Urinary bladder (tissue), 4 donors: Measurements from ENCODE around the gene SPATA46. TPM values are rescaled to one million over a fixed set of nuclear protein-coding genes. Genes with fewer than 3 reads are reported as not detected.

Source experiments
- DNase-seq: peaks from one replicate; pipeline ENCODE4 v3.0.0-alpha.2; 2015; ENCODE audit errors: extremely low spot score
- H3K27ac ChIP-seq: one replicate; pipeline ENCODE4 v1.5.1; 2013; ENCODE audit warnings: low read depth, mild to moderate bottlenecking, moderate library complexity
- H3K36me3 ChIP-seq: one replicate; pipeline ENCODE4 v1.6.1; 2013; ENCODE audit warnings: mild to moderate bottlenecking, moderate library complexity; ENCODE audit not compliant: insufficient read depth
- H3K4me1 ChIP-seq: one replicate; pipeline ENCODE4 v1.6.1; 2013; ENCODE audit warnings: mild to moderate bottlenecking, moderate library complexity; ENCODE audit not compliant: insufficient read depth
- H3K4me3 ChIP-seq: one replicate; pipeline ENCODE4 v1.5.1; 2013; ENCODE audit warnings: low read depth, low read length
- WGBS: extraction: QIAGEN DNeasy Blood & Tissue Kit; methylation state at CpG from one replicate; pipeline ENCODE4 v1.1.7; 2013; 5-methylcytosine and 5-hydroxymethylcytosine counted together
- polyA plus RNA-seq: library from polyadenylated mRNA; stranded (reverse); fragments of 200-250 nt; gene quantifications from one replicate; pipeline ENCODE4 v1.2.3, GENCODE V29; 2013
- total RNA-seq: library from RNA; depleted of rRNA; stranded (reverse); fragments of >200 nt; gene quantifications from one replicate; pipeline ENCODE4 v1.2.3, GENCODE V29; 2014
- donor health status: healthy with polysubstance abuse.
- donor health status: healthy.

Gene SPATA46
- total and polyA plus RNA-seq, 2 donors: not detected

DNA sequence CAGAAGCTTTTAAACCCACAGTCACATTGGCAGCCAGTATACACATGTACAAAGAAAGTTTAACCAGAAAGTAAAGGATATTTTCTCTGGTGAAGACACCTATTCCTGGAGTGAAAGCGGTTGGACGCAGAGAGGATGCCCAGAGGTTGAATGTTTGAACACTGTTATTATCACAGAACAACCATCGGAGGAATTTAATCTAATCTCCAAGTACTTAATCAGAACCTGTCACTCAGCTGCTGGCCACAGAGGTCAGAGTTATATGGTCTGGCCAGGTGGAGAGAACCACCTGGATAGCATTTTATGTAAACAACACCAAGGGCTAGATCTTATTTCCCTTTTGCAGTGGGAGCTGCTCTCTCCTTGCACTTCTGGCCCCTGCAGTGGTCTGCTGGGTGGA is 29.4 kb downstream of the SPATA46 start:
- no peak overlapping the region for H3K4me3 ChIP-seq
- 59% methylated on average over 3 of the region's 3 CpGs for WGBS
- H3K27ac ChIP-seq: no peak overlapping the region
- H3K36me3 ChIP-seq: no peaks in the 10 kb centered on the region
- no peak for DNase-seq
- peaks cover 3% of the 10 kb centered on the region for H3K4me1 ChIP-seq

DNA sequence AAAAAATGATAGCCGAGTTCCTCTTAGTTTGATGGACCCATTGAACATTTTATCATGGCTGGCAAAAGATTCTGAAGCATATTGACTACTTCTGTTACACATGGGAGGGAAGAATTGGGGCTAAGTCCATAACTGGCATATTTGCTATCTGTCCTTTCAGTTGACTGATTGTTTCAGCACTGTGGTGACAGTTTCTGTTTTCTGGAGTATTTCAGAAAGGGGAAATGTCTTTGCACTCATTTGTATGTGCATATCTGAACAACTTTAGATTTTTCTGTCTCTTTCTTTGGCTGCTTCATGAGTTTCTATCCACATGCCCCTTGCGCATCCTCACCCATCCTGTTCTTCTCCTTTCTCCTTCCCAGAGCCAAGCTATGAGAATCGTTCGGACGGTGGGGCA is 33.2 kb downstream of the SPATA46 start:
- WGBS: 95% methylated on average over 5 of the region's 5 CpGs
- H3K4me3 ChIP-seq: no peak overlapping the region
- H3K4me1 ChIP-seq: no peaks in the 10 kb centered on the region
- H3K36me3 ChIP-seq: no peaks in the 10 kb centered on the region
- no peak overlapping the region for H3K27ac ChIP-seq
- DNase-seq: no peak

- DNase-seq: no peak
- 92% methylated on average over 1 of the region's 1 CpG for WGBS
These were observed 34.1 kb downstream of the SPATA46 start for GRCh38 chr1:162342452-162342983.

DNA sequence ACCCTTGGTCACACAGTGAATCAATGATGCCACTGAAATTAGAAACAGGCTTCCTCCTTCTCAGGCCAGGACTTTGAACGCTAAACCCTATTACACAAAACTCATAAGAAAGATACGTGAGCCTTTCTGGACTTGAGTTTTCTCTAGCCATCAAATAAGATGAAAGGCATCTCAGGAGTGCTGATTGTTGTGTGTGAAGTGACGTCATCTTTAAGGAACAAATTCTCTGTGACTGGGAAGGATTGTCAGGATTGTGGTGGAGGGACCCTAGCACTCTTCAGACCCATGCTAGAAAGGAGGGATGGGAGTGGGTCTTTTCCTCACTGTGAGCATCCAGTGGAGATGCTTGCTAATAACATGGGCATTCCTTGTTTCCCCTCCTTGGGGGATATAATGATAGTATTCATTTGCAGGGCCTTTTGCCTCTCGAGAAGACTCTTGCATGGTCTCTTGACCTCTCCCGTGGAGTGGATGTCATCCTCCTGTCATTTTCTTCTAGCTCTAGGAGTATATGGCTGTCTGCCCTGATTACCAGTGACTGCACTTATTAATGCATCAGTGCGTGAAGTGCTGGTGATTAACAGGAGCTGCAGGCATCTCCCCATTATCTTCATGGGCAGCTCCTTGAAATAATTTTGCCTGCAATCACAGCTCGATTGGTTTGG is 39.9 kb downstream of the SPATA46 start:
- DNase-seq: no peak
- Histone ChIP-seq H3K4me1 (no peaks in the 10 kb centered on the region), H3K4me3 (no peak overlapping the region), H3K27ac (no peak overlapping the region), H3K36me3 (no peaks in the 10 kb centered on the region)
- 90% methylated on average over 7 of the region's 7 CpGs for WGBS

More at GRCh38 chr1:162342452-162342983, 34.1 kb downstream of the SPATA46 start:
- Histone ChIP-seq H3K4me1 (no peaks in the 10 kb centered on the region), H3K36me3 (no peaks in the 10 kb centered on the region), H3K27ac (no peak overlapping the region), H3K4me3 (no peak overlapping the region)

DNA sequence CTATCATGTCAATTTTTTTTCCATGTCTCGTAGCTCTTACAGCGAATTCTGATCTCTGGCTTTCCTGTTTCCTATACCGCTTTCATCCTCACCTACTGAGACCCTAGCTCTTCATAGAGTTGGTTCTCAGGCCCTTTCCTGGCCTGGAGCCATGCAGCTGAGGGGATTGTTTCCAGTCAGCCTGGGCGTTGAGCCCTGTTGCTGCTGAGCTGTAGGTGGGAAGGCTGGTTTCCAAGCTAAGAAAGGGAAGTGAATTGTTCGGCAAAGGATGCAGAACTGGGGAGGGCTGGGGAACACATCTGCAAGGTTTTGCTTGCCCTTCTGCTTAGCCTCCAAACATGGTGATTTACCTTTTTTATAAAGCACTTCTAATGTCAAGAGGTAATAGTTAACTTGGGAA is 41.5 kb downstream of the SPATA46 start:
- H3K27ac ChIP-seq: no peak overlapping the region
- no peak overlapping the region for H3K4me3 ChIP-seq
- DNase-seq: no peak
- H3K36me3 ChIP-seq: no peaks in the 10 kb centered on the region
- WGBS: 69% methylated on average over 5 of the region's 5 CpGs
- H3K4me1 ChIP-seq: no peaks in the 10 kb centered on the region

GRCh38 chr1:162333991-162334390 is 42.7 kb downstream of the SPATA46 start:
- no peaks in the 10 kb centered on the region for H3K36me3 ChIP-seq
- no peak for DNase-seq
- H3K4me3 ChIP-seq: no peak overlapping the region
- no peak overlapping the region for H3K27ac ChIP-seq
- no peaks in the 10 kb centered on the region for H3K4me1 ChIP-seq

- WGBS: 38% methylated on average over 3 of the region's 3 CpGs
- Histone ChIP-seq H3K36me3 (no peaks in the 10 kb centered on the region), H3K27ac (no peak overlapping the region), H3K4me3 (no peak overlapping the region), H3K4me1 (no peaks in the 10 kb centered on the region)
- DNase-seq: no peak
These were observed 46.8 kb downstream of the SPATA46 start for GRCh38 chr1:162329826-162330225.

GRCh38 chr1:162328512-162328911 is 48.1 kb downstream of the SPATA46 start:
- no peak for DNase-seq
- Histone ChIP-seq H3K27ac (no peak overlapping the region), H3K4me1 (no peaks in the 10 kb centered on the region), H3K36me3 (no peaks in the 10 kb centered on the region), H3K4me3 (no peak overlapping the region)

DNA sequence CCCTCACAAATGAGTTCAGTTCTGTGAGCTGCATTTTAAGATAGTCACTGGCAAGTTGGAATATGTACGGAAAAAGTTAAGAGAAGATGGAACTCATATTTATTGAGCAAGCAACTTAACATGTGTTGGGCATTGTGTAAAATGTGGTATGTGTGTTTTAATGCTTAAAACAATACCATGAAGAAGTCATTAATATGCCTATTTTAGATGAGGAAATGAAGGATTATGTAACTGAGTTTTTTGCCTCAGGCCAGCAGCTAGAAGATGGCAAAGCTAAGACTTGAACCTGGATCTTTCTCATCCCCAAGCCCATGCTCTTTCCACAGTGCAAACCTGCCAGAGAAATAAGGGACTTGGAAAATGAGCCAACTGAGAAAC is 48.9 kb downstream of the SPATA46 start:
- H3K27ac ChIP-seq: no peak overlapping the region

GRCh38 chr1:162327144-162327787 is 49.4 kb downstream of the SPATA46 start:
- WGBS: 90% methylated on average over 2 of the region's 2 CpGs

More for the DNA sequence above, 48.9 kb downstream of the SPATA46 start:
- Histone ChIP-seq H3K36me3 (no peaks in the 10 kb centered on the region), H3K4me3 (no peak overlapping the region), H3K4me1 (no peaks in the 10 kb centered on the region)
- DNase-seq: no peak
- WGBS: 94% methylated on average over 1 of the region's 1 CpG

GRCh38 chr1:162326559-162326958 is 50.1 kb downstream of the SPATA46 start:
- Histone ChIP-seq H3K36me3 (no peaks in the 10 kb centered on the region), H3K4me1 (no peaks in the 10 kb centered on the region), H3K4me3 (no peak overlapping the region), H3K27ac (no peak overlapping the region)
- DNase-seq: no peak

More at GRCh38 chr1:162327144-162327787, 49.4 kb downstream of the SPATA46 start:
- no peak overlapping the region for H3K4me3 ChIP-seq
- no peak overlapping the region for H3K27ac ChIP-seq
- H3K4me1 ChIP-seq: no peaks in the 10 kb centered on the region
- H3K36me3 ChIP-seq: no peaks in the 10 kb centered on the region
- DNase-seq: no peak

DNA sequence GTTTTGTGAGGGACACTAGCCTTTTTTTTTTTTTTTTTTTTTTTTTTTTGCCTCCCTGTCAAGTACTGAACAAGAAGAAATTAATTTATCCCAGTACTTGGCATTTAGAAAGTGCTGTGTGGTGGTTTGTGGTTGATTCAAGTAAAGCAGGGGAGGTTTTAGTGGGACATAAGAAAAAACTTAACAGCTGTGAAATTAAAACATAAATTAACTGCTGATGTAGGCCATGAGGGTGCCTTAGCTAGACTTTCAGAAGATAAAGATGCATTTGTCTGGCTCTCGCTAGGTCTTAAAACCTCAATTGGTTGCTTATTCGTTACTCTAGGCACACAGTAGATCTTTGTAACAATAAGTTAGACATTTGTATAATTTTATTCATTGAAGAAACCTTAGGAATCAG is 52.3 kb downstream of the SPATA46 start:
- Histone ChIP-seq H3K36me3 (no peaks in the 10 kb centered on the region), H3K4me3 (no peak overlapping the region), H3K4me1 (no peaks in the 10 kb centered on the region), H3K27ac (no peak overlapping the region)
- WGBS: 67% methylated on average over 2 of the region's 2 CpGs
- DNase-seq: no peak
